K562 (cell line): ENCODE data around the gene NMT2.

Source experiments
- CBX3 ChIP-seq, 2 experiments: IDR thresholded peaks; 1 replicate in 1 of 2; 2 replicates in 1 of 2; pipeline ENCODE4 v1.6.1; 2012; ENCODE audit warnings: inconsistent platforms in 2 of 2, low read length in 2 of 2, borderline replicate concordance in 1 of 2, control low read depth in 1 of 2
- GABPB1 ChIP-seq: sonication (generic); formaldehyde crosslinking; IDR thresholded peaks from 2 replicates; pipeline ENCODE4 v1.8.0; 2022; ENCODE audit warnings: mild to moderate bottlenecking, missing genetic modification reagents
- PHB ChIP-seq: fragments of 250-450 bp; sonication (Bioruptor Pico); IDR thresholded peaks from 2 replicates; pipeline ENCODE4 v1.5.0; 2021
- ZNF174 ChIP-seq: fragments of 250-450 bp; sonication (Bioruptor Pico); IDR thresholded peaks from 2 replicates; pipeline ENCODE4 v1.4.0; 2020; ENCODE audit warnings: mild to moderate bottlenecking

DNA sequence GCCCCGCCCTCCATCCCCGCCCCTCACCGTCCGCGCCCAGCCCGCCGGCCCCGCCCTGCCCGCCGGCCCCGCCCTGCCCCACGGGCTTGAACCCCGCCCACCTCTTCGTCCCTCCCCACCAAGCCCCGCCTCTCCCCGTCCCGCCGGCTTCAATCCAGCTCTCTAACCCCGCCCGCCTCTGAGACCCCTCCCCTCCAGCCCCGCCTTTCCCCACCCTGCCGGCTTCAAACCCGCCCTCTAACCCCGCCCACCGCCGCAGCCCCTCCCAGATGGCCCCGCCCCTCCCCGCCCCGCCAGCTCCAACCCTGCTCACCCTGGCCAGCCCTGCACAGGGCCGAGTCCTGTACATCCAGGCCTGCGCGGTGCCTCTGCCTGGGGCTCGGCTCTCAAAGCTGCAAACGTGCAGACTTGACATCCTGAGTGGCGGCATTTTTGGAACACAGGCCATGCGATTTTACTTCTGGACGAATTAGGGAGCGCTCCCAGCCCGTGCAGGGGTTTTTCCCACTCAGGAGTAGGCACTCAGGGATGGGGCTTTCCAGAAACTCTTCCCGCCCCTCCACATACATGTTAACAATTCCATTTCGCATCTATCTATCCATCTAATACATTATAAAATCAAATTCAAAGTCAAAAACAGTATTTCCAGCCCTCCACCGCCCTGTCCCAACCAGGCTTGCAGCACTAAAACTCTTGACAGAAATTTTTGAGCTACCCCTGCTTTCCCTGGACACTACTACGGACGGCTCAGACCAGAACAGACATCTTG lies 477 bp upstream of the NMT2 start:
- TF ChIP-seq PHB (CRISPR knock-in tag) (no peak), CBX3 (IDR thresholded peaks at IDR 0.05; ENCODE audit: borderline replicate concordance in 1 of 2, low read length in 2 of 2) (no peak), GABPB1 (no peak), ZNF174 (CRISPR knock-in tag) (no peak)
